ENCODE data around the gene SLC39A5. TPM values are rescaled to one million over a fixed set of nuclear protein-coding genes. Genes with fewer than 3 reads are reported as not detected.
A peak's percentile ranks its signal among the peaks of the same experiment; 100 is the strongest.

The SLC39A5 gene
- total RNA-seq, 1 donor from 2014 or later = 23.0 TPM

DNA sequence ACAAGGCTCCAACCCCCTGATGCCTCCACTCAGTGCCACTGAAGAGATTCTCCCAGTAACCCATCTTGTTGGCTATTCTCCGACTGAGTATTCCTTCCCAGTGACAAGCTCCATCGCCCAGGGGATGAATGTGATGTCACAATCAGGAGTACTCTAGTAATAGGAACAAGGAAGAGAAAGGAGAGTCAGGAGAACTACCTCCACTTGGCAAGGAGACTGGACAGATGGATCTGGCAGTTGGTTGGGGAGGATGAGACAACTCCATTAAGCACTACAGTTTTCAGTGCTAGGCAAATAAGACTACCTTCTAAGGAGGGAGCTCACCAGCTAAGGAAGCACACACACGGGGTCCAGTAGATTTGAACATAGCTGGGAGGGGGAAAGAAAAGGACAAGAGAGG lies 13.4 kb upstream of the SLC39A5 start:
- no peak for DNase-seq (ENCODE audit: extremely low spot score, unreplicated experiment)
- peak overlapping the region; percentile 34 for H3K4me3 Mint-ChIP-seq
- H3K4me1 Mint-ChIP-seq (ENCODE audit: unreplicated experiment) = peaks cover 7% of the 10 kb centered on the region
- TF ChIP-seq, protein P1, sequence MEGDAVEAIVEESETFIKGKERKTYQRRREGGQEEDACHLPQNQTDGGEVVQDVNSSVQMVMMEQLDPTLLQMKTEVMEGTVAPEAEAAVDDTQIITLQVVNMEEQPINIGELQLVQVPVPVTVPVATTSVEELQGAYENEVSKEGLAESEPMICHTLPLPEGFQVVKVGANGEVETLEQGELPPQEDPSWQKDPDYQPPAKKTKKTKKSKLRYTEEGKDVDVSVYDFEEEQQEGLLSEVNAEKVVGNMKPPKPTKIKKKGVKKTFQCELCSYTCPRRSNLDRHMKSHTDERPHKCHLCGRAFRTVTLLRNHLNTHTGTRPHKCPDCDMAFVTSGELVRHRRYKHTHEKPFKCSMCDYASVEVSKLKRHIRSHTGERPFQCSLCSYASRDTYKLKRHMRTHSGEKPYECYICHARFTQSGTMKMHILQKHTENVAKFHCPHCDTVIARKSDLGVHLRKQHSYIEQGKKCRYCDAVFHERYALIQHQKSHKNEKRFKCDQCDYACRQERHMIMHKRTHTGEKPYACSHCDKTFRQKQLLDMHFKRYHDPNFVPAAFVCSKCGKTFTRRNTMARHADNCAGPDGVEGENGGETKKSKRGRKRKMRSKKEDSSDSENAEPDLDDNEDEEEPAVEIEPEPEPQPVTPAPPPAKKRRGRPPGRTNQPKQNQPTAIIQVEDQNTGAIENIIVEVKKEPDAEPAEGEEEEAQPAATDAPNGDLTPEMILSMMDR (conservative IDR thresholded peaks at IDR 0.05) = no peak
- H3K27me3 Mint-ChIP-seq = no peaks in the 10 kb centered on the region
- peaks cover 22% of the 10 kb centered on the region for H3K36me3 Mint-ChIP-seq
- H3K27ac Mint-ChIP-seq = no peak overlapping the region
- H3K9me3 Mint-ChIP-seq = no peaks in the 10 kb centered on the region

DNA sequence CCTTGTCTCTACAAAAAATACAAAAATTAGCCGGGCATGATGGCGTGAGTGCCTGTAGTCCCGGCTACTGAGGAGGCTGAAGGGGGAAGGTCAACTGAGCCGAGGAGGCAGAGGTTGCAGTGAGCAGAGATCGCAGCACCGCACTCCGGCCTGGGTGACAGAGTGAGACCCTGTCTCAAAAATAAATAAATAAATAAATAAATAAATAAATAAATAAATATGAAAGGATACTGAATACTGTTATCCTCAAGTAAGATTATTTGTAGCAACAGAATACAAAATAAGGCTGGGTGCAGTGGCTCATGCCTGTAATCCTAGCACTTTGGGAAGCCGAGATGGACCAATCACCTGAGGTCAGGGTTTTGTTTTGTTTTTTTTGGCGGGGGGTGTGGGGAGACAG lies 10.0 kb upstream of the SLC39A5 start:
- H3K4me1 Mint-ChIP-seq (ENCODE audit: unreplicated experiment) = peaks cover 28% of the 10 kb centered on the region
- DNase-seq (ENCODE audit: extremely low spot score, unreplicated experiment) = no peak
- no peaks in the 10 kb centered on the region for H3K27me3 Mint-ChIP-seq
- TF ChIP-seq, protein P1 (conservative IDR thresholded peaks at IDR 0.05) = no peak
- no peak overlapping the region for H3K27ac Mint-ChIP-seq
- no peaks in the 10 kb centered on the region for H3K9me3 Mint-ChIP-seq
- H3K4me3 Mint-ChIP-seq = peak overlapping the region; percentile 34
- peaks cover 9% of the 10 kb centered on the region for H3K36me3 Mint-ChIP-seq

DNA sequence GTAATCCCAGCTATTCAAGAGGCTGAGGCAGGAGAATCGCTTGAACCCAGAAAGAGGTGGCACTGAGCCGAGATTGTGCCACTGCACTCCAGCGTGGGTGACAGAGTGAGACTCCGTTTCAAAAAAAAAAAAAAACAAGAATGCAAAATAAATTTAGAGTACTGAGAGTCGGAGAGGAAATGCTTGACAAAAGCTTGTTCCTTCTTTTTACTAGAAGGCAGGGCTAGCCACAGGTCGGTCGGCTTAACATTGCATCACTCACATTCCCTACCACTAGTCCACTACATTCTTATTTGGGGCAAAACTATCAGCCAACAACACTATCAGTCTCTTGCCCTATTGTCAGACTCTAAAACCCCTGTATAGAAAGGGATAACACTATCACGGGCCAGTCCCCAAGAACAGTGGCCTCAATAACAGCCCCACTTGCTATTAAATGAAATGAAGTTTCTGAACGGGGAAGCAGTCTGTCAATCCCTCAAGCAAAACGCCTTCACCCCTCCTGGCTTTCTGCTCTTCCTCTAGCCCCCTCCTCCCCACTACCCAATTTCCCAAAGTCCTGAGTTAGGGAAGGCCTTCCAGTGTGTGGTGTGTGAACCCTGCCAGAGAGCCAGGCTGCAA lies 9.1 kb upstream of the SLC39A5 start:
- Mint-ChIP-seq H3K27me3 (no peaks in the 10 kb centered on the region), H3K4me1 (ENCODE audit: unreplicated experiment) (peaks cover 36% of the 10 kb centered on the region), H3K27ac (peak overlapping the region; percentile 99), H3K9me3 (no peaks in the 10 kb centered on the region), H3K36me3 (peaks cover 4% of the 10 kb centered on the region), H3K4me3 (peak overlapping the region; percentile 99)
- no peak for DNase-seq (ENCODE audit: extremely low spot score, unreplicated experiment)
- TF ChIP-seq, protein P1 (conservative IDR thresholded peaks at IDR 0.05) = no peak

DNA sequence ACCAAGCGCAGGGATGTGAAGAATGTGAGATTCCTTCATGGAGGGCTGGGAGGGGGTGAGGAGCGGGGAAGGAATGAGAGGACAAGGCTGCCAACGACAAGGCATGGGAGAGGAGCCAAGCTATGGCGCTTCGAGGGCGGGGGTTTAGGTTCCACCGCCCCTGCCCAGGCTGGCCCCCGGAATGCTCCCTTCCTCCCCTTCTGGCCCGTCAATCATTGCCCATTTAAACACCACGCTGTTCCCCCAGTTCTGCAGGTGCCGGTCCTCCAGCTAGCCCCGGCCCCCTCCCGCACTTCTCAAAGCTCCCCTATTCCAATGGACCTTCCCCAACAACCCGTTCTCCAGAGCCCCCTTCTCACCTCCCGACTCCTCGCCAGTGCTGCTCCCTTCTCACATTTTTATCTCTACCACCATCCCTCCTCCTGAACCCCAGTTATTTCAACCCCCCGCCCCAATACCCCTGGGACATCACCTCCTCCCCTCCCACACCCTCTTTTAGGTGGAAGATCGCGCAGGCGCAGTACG lies 8.6 kb upstream of the SLC39A5 start:
- Mint-ChIP-seq H3K4me3 (peak overlapping the region; percentile 99), H3K4me1 (ENCODE audit: unreplicated experiment) (peaks cover 36% of the 10 kb centered on the region), H3K9me3 (no peaks in the 10 kb centered on the region), H3K36me3 (peaks cover 4% of the 10 kb centered on the region), H3K27me3 (no peaks in the 10 kb centered on the region), H3K27ac (peak overlapping the region; percentile 99)
- TF ChIP-seq, protein P1 (conservative IDR thresholded peaks at IDR 0.05) = no peak
- no peak for DNase-seq (ENCODE audit: extremely low spot score, unreplicated experiment)

DNA sequence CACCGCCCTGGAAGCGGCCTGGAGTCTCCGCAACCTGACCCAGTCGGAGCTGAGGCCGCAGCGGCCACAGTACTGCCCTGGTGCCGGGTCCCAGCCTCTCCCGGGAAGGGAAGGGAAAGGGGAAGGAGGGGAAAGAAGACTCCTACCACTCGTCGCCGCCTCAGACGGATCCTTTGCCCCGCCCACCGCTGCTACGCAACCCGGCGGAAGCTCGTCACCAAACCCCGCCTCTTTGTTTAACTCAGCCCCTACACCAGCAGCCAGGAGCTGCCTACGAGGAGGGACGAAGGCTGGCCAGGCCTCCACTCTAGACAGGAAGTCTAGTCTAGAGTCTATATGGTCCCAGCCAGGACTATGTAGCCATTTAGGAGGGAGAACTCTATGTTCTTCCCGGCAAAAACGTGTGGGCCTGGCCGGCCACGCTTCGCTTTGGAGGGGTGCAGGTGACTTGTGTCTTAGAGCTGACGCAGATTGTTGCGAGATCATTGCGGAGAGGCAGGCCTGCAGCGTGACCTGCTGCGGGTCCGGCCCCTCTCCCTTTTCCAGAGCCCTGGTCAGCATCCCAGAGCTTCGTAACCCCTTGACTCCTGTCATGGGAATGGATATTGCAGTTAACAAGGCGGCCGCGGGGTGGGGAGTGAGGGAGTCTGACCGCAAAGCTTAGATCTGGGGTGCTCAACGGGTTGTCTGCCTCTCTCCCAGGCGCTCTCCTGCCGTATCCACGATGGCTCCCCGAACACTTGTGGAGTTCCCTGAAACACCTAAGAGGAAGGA lies 7.9 kb upstream of the SLC39A5 start, which contains the start of gene RNF41:
Gene RNF41, minus strand, starts transcription at position 166 of the 774 bp plus-strand sequence. CDS start 7,875 bp downstream, outside the sequence.
- DNase-seq (ENCODE audit: extremely low spot score, unreplicated experiment) = peak; percentile 95
- H3K36me3 Mint-ChIP-seq = no peaks in the 10 kb centered on the region
- H3K9me3 Mint-ChIP-seq = no peaks in the 10 kb centered on the region
- H3K4me3 Mint-ChIP-seq = peak within 1 kb of the TSS; percentile 99
- TF ChIP-seq, protein P1 (conservative IDR thresholded peaks at IDR 0.05) = peak; percentile 33
- no peaks in the 10 kb centered on the region for H3K27me3 Mint-ChIP-seq
- peak within 1 kb of the TSS; percentile 99 for H3K27ac Mint-ChIP-seq
- peaks cover 36% of the 10 kb centered on the region for H3K4me1 Mint-ChIP-seq (ENCODE audit: unreplicated experiment)
